NCI-H1930 (cell line): Measurements from ENCODE around the gene PECR.
"Not testable (repeated sequence)": the region's sequence is repeated elsewhere in the genome, so short reads cannot be mapped to it uniquely, and the experiment has no call there.

Experiments used
- DNase-seq, 2 experiments: peaks; one replicate each; lab custom pipeline; 2025; lab: John Stamatoyannopoulos, UW

The PECR gene

DNA sequence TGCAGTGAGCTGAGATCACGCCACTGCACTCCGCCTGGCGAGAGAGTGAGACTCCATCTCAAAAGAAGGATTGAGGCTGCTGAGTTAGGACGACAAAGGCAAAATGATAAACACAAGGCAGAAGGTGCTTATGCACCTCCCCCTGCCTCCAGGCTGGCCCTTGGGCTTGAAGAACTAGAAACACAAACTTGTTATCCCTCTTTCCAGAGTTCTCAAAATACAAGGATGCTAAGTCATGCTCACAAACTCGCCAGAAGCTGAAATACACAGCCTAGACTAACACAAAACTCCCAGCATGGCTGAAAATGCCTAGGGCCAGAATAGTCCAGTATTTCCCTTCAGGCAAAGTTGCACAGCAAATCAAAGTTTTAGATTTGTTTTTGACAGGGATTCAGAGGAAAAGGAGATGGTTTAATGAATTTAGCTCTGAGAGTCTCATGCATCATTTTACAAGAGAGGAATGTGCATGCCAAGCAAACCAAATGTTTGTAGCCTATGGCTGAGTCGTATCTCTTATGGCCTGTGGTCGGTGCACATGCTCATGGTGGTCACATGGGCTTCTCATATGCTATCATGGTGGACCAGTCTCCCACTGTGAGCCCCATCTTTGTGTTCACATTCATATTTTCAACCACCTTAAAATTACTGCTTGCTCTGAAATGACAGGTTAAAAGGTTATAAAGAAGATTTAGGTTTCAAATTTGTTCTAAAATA, 52.0 kb downstream of the PECR start:
- DNase-seq = no peak

DNA sequence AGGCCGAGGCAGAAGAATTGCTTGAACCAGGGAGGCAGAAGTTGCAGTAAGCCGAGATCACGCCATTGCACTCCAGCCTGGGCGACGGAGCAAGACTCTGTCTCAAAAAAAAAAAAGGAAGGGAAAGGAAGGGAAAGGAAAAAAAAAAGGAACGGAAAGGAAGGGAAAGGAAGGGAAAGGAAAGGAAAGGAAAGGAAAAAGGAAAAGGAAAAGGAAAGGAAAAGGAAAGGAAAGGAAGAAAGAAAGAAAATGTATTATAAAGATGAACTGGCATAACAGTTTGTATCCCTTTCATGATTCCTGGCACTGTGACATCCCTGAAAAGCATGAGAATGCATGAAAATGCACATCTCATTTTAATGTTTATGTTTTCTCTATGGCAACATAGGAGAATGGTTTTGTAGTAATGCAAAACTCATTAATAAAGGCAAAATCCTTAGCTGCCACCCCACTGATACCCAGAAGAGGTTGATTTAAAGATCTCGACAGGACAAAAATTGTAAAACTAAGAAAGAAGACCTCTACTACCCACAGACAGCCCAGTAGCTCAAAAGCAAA, 56.8 kb downstream of the PECR start:
- DNase-seq = no peak

DNA sequence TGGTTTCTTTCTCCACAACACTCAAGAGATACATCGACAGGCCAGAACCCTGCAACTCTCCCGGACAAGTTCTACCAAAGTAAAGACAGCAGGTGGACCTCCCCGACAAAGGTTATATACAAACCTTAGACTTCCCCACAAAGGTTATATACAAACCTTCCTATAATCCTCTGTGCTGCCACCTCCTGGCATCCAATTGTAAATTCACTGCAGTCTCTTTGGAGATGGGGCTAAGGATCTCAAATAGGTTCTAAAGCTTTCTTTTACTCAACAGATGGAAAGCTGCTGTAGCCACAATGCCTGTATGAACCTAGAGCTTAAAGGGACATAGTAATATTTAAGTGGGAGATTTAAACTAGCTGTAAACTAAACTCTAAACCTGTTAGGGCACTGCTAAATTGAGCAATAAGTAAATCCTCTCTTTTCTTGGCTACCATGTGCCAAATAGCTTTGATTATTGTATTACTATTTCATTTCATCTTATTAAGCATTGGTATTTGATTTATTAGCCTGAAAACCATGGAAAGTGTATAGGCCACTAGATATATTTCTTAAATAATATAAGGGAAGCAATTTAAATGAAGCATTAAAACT, 58.5 kb downstream of the PECR start:
- peak; percentile 1 to 17 for DNase-seq

DNA sequence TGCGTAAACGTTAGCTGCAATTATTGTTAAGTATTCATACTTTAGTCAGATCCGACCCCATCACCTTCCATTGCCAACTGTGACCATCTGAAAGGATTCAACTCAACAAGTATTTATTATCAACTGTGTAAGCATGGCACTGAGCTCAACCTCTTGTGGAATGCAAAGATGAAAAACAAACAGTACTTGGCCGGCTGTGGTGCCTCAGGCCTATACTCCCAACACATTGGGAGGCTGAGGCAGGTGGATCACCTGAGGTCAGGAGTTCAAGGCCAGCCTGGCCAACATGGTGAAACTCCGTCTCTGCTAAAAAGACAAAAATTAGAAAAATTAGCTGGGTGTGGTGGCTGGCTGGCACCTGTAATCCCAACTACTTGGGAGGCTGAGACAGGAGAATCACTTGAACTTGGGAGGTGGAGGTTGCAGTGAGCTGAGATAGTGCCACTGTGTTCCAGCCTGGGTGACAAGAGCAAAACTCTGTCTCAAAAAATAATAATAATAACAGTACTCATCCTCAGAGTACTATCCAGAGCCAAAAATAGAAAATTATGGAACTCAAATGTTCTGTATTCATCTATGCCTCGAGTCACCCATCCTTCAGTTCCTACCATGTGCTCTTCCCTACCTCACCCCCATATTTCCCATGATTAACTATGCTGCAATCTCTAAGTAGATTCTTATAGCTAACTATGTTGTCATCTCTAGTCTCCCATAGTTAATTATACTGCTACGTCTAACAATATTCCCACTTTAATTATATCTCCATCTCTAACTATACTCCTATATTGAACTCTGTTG, 59.6 kb downstream of the PECR start:
- no peak for DNase-seq

DNA sequence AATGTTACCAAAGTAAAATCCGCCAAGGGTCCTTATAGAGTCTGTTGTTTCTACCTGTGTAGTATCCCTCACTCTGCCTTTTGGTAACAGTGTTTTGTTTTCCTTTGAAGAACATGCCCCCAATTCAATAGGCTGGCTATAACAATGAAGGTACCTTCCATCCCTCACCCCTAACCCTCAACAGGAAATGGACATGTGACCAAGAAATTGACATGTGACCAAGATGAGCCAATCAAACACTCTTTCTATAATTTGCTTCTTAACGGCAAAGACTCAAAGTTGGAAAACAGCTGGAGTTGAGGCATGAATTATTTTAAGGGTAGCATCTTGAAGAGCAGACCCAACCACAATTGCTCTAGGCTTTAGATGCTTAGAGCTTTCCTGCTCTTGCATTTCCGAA, 62.9 kb downstream of the PECR start:
- no peak for DNase-seq

DNA sequence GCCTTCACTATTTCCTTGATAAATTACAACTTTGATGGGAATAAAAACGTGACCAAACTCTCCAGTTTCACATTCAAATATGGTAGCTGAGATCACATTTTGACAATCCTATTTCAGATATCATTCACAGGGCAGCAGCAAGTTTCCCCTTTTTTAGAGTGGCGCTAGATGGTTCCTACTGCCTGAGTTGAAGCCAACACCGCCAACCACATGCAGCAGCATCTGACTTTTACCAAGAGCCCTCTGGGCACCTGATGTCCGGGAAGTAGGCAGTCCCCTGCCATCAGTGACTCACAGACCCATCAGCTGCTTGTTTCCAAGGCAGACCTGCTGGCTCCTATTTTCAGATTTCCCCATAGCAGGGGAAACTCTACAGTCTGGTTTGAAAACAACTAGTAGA, 64.2 kb downstream of the PECR start:
- no peak for DNase-seq

DNA sequence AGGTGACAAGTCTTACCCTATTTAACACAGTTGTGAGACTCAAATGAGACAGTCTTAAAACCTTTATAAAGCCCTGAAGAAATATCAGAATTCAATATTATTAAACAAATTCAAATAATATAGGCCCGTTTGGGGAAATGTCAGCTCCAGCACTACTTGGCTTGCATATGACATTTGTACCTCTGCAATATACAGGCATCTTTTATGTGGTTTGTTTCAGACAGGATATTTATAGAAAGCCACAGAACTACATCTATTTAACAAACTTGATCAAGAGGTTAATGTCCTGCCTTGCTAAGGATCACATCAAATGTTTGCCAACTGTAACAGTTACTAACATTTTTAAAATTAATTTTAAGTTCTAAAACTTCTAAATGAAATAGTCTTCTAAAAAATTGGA, 65.0 kb downstream of the PECR start:
- DNase-seq = no peak

DNA sequence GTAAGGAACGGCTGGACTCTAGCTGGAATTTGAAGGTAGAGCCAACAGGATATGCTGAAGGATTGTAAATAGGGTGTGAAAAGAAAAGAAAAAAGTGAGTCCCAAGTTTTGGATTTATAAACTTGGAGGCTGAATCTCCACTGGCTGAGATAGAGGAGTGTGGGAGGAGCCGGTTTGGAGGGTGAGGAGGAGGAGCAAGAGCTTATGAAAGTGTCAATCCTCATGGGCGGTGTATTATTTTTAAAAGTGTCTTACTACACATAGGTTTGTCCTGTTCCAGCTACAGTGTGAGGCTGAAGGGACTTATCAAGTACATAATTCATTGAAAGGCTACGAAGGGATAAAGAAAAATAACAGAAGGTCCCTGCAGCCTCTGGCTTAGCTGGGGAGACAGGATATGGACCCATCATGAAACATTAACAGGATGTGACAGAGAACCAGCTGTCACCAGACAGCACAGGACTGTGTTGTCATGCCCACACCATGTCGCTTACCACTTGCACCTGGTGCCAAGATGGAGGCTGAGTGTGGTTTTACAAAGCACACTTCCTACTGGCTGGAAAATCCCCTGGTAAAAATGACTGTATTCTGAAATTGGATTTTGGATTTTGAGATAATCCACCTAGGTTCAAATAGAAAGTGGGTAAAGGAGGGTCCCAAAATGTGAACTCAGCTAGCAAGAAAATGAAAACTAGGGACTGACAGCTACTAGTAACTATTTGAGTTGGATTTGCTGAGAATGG, 65.7 kb downstream of the PECR start:
- no peak for DNase-seq

DNA sequence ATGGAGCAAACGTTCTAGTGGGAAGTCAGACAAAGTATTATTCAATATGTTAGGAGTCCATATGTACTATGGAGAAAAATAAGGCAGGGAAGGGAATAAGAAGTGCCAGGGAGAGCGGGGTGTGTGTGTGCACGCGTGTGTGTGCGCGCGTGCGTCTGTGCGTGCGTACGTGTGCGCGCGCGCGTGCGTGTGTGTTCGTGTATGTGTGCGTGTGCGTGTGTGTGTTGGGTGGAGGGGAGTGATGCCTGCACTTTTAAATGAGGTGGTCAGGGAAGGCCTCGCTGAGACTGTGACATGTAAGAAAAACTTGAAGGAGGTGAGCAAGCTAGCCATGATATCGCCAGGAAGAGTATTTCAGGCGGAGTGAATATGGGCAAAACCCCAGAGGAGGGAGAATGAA, 66.6 kb downstream of the PECR start:
- DNase-seq = no peak

DNA sequence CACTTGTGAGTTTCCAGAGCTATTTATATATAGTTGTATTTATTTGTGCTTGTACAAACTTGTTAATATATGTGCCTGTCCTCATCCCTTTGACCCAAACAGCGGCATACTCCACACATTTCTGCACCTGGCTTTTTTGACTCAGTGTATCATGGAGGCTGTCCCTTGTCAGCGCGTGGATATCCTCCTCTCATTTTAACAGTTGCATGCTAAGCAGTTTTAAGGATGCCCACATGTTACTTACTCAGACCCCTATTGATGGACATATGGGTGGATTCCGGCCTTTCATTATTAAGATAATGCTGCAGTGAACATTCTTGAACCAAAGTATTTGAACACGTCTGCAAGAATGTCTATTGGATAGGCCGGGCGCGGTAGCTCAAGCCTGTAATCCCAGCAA, 67.6 kb downstream of the PECR start:
- no peak for DNase-seq

DNA sequence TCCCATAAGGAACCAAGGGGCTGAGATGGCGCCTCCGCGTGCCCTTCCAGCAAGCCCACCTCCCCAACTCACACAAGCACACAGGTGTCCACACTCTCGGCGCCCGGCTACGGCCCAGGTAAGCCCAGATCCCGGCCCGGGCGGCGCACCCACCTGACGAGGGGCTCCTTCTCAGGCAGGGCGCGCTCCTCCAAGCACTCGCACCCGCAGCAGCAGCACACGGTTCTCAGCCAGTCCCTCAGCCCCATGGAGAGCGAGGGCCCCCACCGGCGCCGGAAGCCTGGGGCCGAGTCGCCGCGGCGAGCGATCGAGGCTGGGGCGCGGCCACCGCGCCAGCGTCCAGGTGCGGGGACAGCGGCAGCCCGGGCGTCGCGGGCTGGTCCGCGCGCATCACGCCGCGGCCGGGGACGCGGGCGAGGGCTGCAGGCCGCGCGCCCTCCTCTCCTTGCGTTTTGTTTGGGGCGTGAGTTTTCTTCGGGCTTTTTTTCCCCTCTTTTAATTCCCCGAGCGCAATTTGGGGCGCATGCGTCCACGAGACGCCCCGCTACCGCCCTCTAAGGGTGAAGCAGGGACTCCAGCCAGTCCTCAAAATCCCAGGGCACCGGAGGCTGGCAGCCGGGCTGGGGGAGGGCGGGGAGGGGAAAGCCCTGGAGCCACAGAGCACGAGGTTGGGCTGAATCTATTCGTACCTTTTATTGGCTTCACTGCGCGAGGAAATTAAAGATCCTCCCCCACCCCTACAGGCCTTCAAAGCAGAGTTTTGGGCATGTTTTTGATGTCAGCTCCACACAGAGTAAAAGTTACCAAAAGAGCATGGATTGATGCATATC, 68.3 kb downstream of the PECR start, which contains the start of gene MREG:
TSS of gene MREG (minus strand) at position 472 of the 830 bp plus-strand sequence. CDS start at position 248, 224 bp downstream.
- peak; percentile 70 to 71 for DNase-seq

DNA sequence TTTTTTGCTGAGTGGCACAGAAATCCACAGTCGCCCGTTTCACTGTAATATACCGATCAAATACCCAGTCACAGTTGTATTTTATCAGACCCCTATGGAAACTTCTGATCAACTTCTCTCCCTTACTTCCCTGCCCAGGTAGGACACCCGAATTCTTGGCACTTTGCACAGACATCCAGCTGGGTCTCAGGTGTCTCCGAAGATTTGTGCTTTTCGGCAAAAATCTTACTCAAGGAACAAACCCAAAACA, 68.9 kb downstream of the PECR start:
- no peak for DNase-seq

DNA sequence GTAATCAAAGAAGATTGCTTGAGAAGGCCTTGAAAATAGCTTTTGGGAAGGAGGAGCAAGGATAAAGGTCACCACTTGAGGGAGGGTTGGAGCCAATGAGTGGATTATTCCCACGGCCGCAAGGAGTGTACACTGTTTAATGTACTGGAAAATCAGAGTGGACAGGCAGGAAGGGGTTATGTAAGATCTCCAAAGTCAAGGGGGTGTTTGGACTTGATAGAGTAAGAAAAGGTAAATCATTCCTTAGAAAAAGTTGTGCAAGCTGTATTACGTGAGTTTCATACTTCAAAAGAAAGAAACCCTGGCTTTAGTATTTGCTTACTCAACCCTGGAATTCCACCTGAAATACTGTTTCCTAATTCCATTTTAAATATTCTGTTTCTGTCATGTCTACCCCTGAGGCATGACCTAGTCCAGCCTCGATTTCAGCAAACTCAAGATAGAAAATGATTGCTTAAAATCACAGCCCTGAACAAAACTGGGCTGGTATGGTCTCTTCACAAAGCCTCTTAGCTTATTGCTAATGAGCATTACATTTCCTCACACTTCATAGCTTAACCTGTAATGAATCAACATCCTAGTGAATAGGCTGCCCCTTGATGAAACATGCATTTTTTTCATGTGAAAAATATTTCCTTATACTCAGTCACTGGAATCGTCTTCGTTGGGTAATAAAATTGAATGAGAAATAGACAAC, 69.3 kb downstream of the PECR start:
- no peak for DNase-seq

DNA sequence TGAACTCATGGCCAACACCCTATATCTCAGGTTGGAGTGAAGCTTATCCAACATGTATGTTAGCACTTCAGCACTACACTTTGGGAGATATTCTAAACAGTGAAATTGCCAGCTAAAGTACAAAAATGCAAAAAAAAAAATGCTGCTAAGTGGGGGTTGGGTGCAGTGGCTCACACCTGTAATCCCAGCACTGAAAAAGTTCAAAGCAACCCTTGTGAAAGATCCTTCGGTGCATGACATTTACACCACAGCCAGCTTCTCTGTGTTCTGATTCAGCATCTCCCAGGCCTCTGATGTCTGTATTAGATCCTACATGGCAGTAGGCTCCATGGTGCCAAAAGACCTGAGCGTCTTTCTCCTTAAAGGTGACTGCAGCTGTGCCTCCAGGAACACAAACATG, 72.4 kb downstream of the PECR start:
- not testable (repeated sequence) for DNase-seq

DNA sequence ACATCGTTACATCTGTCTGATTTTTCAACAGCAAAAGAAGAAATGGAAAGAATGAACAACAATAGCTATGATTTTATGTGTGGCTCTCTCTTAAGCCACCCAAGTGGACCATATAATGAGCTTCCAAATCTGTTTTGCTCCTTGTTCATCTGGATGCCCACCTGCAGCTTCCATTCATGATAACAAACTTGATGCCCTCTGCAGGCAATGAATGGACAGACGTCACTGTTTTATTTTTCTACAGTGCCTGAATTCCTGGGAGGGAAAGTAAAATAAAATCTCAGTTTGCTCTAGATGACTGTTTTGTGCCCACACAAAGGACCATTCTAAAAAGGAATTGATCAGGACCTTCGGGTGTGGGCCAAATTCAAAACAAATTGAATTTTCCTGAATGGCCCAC, 73.2 kb downstream of the PECR start:
- DNase-seq = no peak

DNA sequence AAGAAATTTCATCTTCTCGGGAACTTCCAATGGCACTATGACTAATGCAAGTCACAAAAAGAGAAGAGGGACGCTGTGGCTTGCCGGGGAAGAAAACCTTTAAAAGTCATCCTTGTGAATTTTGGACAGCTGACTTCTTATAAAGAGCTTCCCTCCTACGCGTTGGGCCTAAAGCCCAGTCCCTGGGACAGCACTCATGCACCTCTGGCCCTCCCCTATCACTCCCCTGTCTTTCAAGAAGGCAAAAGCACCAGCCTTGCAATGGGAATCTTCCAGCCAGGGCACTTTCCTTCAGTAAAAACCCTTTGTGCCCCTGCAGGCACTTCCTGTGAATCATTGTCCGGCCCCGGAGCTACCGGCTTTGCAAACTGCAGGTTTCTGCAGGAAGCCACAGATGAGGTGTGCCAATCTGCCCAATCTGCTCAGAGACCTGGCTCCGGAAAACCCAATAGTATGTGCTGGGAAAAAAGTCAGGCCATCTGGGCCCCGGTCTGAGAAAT, 75.4 kb downstream of the PECR start:
- DNase-seq = no peak

DNA sequence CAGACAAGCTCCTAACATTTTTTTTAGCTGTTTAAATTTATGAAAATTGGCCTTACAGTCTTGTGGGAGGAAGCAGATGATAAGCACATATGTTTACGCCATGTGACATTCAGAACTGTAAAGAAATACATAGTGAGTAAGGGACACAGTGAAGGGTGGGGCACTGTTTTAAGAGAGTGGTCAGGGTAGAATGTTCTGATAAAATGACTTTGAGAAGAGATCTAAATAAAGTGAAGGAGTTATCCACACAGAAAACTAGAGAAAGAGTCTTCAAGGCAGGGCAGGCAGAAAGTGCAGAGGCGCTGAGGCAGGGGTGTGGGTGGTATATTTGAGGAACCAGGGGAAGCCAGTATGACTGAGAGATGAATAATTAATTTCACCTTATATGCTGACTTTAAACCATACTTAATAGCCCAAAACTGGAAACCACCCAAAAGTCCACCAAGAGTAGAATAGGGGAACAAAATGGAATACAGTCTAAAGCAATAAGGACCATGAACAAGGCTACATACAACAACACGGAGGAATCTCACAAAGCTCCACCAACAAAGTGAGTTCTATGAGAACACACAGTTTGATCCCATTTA, 76.8 kb downstream of the PECR start:
- no peak for DNase-seq

DNA sequence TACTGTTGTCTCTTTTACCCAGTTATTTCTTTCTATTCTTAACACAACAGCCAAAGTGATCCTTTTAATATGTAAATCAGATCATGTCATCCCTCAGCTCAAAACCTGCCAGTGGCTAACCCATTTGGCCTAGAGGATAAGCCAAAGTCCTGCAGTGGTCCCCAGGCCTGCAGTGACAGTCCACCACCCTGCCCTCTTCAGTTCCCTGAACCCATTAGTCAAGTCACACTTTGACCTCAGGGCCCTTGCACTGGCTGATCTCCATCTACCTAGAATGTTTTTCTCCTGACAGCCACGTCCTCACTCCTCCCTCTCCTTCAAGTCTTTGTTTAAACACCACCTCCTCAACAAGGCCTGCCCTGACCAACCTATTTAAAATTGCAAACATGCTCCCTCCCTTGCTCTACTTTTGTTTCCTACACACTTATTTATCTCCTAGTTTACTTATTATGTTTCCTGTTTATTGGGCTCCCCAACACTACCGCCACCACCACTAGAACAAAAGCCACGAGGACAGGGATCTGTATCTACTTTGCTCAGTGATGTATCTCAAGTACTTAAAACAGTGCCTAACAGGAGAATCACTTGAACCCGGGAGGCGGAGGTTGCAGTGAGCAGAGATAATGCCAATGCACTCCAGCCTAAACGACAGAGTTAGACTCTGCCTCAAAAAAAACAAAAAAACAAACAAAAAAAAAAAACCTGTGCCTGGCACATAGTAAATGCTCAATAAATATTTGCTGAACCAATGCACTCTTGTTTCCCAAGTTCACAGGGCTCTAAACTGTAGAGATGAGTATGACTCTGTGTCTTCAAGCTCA, 77.5 kb downstream of the PECR start:
- DNase-seq = no peak

DNA sequence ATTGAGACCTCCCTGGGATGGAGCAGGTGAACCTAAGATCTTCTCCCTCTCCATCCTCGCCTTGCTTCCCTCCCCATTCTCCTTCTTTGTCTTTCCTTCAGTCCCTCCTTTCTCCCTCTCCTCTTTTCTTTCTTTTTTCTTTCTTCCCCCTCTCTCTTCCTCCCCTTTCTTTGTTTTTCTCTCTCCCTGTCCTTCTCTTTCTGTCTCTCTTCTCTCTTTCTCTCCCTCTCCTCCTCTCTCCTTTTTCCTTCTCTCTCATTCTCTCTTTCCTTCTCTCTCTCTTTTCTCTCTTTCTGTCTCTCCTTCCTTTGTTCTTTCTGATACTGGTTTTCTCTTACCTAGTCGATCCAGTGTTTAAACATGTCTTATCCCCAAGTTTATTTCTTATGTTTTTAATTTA, 78.9 kb downstream of the PECR start:
- no peak for DNase-seq
